Psoas muscle (tissue), 8 donors: Measurements from ENCODE around the gene RBMS3. TPM values are rescaled to one million over a fixed set of nuclear protein-coding genes. Genes with fewer than 3 reads are reported as not detected.

Experiments
- ATAC-seq, 4 donors: fragments of 200-7000 bp; cut with Tn5 transposase; one replicate each; pipeline ENCODE4 v1.9.1; 2020; ENCODE audit warnings: moderate library complexity in 3 of 4, mild to moderate bottlenecking in 2 of 4
- DNase-seq, 2 donors: peaks; one replicate each; pipeline ENCODE4 v3.0.0-alpha.2; 2020
- H3K27ac ChIP-seq: fragments of 200-600 bp; one replicate; pipeline ENCODE4 v1.8.0; 2022
- H3K27me3 ChIP-seq, 3 donors: fragments of 200-600 bp in 1 of 3; one replicate each; pipeline versions ENCODE4 v1.6.1 to v1.8.0; 2013 to 2022; ENCODE audit warnings: low read length in 2 of 3, mild to moderate bottlenecking in 2 of 3, moderate library complexity in 1 of 3; ENCODE audit not compliant: insufficient read depth in 3 of 3
- H3K36me3 ChIP-seq, 2 donors: fragments of 200-600 bp in 1 of 2; one replicate each; pipeline versions ENCODE4 v1.6.1 to v1.8.0; 2013 to 2022; ENCODE audit warnings: low read depth in 1 of 2, mild to moderate bottlenecking in 1 of 2, moderate library complexity in 1 of 2; ENCODE audit not compliant: insufficient read depth in 1 of 2
- H3K4me1 ChIP-seq: fragments of 200-600 bp; one replicate; pipeline ENCODE4 v1.8.0; 2022
- H3K4me3 ChIP-seq: fragments of 200-600 bp; one replicate; pipeline ENCODE4 v1.8.0; 2022; ENCODE audit warnings: mild to moderate bottlenecking
- H3K9me3 ChIP-seq: fragments of 200-600 bp; one replicate; pipeline ENCODE4 v1.8.0; 2022
- CTCF ChIP-seq: fragments of 200-600 bp; IDR thresholded peaks from one replicate; pipeline ENCODE4 v1.8.0; 2022; ENCODE audit warnings: antibody characterized with exemption
- whole genome bisulfite sequencing, 3 donors: extraction: QIAGEN DNeasy Blood & Tissue Kit; methylation state at CpG; one replicate each; pipeline versions ENCODE4 v1.1.6 to v1.1.7; 2013; 5-methylcytosine and 5-hydroxymethylcytosine counted together
- intact Hi-C, 2 donors: fragments of 100-400 bp; cut with DNase I; formaldehyde crosslinking; loops; one replicate each; pipeline versions ENCODE4 v1.11.0 to v1.14.2; 2022
- polyA plus RNA-seq, 3 donors: library from polyadenylated mRNA; stranded (reverse); fragments of 200-250 nt; gene quantifications; one replicate each; pipeline ENCODE4 v1.2.3, GENCODE V29; 2013
- total RNA-seq, 4 donors: library from RNA; stranded (reverse); fragmentation: NEBNext Ultra II Directional in 2 of 4; extraction: Animal tissue kit (Norgen Biotek cat#: 25700) in 2 of 4; gene quantifications; one replicate each; pipeline versions ENCODE4 v1.2.1 to v1.2.4, GENCODE V29; 2021 to 2023
- donor health status: healthy with polysubstance abuse.
- donor health status: DM: no; HTN: no; CAD: no; lungs with moderate emphysema.
- donor health status: Bipolar disorder and iron deficiency.
- donor health status: healthy.
- donor health status: DM: yes; HTN: yes; CAD: no.
- donor health status: DM: no; HTN: no; CAD: no.
- donor health status: DM: no; HTN: no; CAD: no.
- donor health status: DM: yes; HTN: yes; CAD: no.

RBMS3 gene
- total and polyA plus RNA-seq, 7 donors = 3.8 to 34.5 (median 23.5) TPM

GRCh38 chr3:29612536-29612935 lies 331.7 kb downstream of the RBMS3 start:
- TF ChIP-seq CTCF = no peak
- WGBS, 3 donors = 92 to 100% (median 96%) methylated on average over 1 of the region's 1 CpG
- Histone ChIP-seq H3K27me3 (no peaks in the 10 kb centered on the region), H3K9me3 (no peaks in the 10 kb centered on the region), H3K36me3 (no peaks in the 10 kb centered on the region), H3K4me3 (no peak overlapping the region), H3K4me1 (peaks cover 5% of the 10 kb centered on the region), H3K27ac (no peak overlapping the region)
- DNase-seq (no peak), ATAC-seq (no peak)
- intact Hi-C loops = no loop called here

- Histone ChIP-seq H3K4me3 (no peak overlapping the region), H3K27me3 (no peaks in the 10 kb centered on the region), H3K36me3 (no peaks in the 10 kb centered on the region), H3K27ac (no peak overlapping the region), H3K9me3 (no peaks in the 10 kb centered on the region), H3K4me1 (no peaks in the 10 kb centered on the region)
- no peak for TF ChIP-seq CTCF
- intact Hi-C loops = no loop called here
- ATAC-seq = no peak
- WGBS, 3 donors = 94 to 100% (median 97%) methylated on average over 1 of the region's 1 CpG
- no peak for DNase-seq
These were observed 334.1 kb downstream of the RBMS3 start for GRCh38 chr3:29614954-29615353.

GRCh38 chr3:29618395-29619282 lies 337.8 kb downstream of the RBMS3 start:
- ATAC-seq = peak in 1 of 4 donors; percentile 35
- no peak overlapping the region for H3K4me3 ChIP-seq

GRCh38 chr3:29619676-29620075 lies 338.8 kb downstream of the RBMS3 start:
- Histone ChIP-seq H3K4me3 (no peak overlapping the region), H3K9me3 (no peaks in the 10 kb centered on the region), H3K27ac (no peak overlapping the region), H3K36me3 (no peaks in the 10 kb centered on the region), H3K27me3 (no peaks in the 10 kb centered on the region), H3K4me1 (no peaks in the 10 kb centered on the region)
- no peak for DNase-seq
- intact Hi-C loops = no loop called here
- no peak for TF ChIP-seq CTCF
- 63 to 70% (median 66%) methylated on average over 4 of the region's 4 CpGs for WGBS, 3 donors
- no peak for ATAC-seq

More at GRCh38 chr3:29618395-29619282, 337.8 kb downstream of the RBMS3 start:
- Histone ChIP-seq H3K9me3 (no peaks in the 10 kb centered on the region), H3K4me1 (no peaks in the 10 kb centered on the region), H3K27me3 (no peaks in the 10 kb centered on the region), H3K36me3 (no peaks in the 10 kb centered on the region), H3K27ac (no peak overlapping the region)
- intact Hi-C loops = no loop called here
- no peak for TF ChIP-seq CTCF
- no peak for DNase-seq
- WGBS, 3 donors = 52 to 62% (median 58%) methylated on average over 10 of the region's 10 CpGs
